ENCODE measurements around the gene CDH6. TPM values are rescaled to one million over a fixed set of nuclear protein-coding genes. Genes with fewer than 3 reads are reported as not detected.

CDH6 gene
- total RNA-seq, 4 donors from 2014 or later: 0.13 to 2.5 (median 0.82) TPM

DNA sequence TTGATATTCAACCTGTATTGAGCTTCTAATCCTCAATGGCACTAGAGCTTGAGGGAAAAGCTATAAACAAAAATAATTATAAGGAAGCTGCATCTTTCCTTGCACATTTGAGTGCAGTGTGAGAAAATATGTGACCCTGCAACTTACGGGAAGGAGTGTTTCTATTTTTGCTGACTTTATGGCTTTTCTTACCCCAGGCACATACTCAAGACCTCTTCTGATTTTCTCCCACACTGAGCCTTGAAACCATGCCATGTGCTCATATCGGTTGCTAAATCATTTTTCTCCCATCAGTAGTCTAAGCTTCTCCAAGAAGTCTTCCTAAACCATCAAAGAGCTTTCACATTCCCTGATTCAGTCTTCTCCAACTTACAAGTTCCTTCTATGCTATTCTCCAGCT lies 91.5 kb downstream of the CDH6 start:
- 28 to 29% methylated on average over 2 of the region's 2 CpGs for WGBS, 2 donors
- TF ChIP-seq POLR2A (IDR thresholded peaks at IDR 0.05): no peak
- intact Hi-C loops (cut with DNase I; ENCODE audit: low total_unique reads): no loop called here
- no peak overlapping the region for H3K4me3 ChIP-seq (ENCODE audit: low read depth, poor library complexity, severe bottlenecking)
- DNase-seq (ENCODE audit: low spot score in 2 of 2): no peak

DNA sequence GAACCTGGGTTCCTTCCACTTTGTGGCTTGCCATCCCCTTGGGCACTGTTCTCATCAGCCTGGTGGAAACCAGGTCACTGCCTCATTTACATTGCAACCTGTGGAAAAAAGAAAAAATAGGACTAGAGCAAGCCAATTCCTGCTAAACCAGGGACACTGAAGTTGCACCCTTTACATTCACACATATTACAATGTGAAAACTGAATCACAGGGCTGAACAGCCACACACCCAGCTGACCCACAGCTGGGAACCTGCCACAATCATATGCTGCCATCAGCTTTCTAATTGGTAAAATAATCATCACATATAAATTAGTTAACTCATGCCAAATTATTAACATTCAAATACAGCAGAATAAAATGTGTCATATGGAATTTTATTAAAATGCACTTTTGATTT lies 94.5 kb downstream of the CDH6 start:
- H3K4me3 ChIP-seq (ENCODE audit: low read depth, poor library complexity, severe bottlenecking): no peak overlapping the region
- no peak for TF ChIP-seq POLR2A (IDR thresholded peaks at IDR 0.05)
- TF ChIP-seq, protein P1, sequence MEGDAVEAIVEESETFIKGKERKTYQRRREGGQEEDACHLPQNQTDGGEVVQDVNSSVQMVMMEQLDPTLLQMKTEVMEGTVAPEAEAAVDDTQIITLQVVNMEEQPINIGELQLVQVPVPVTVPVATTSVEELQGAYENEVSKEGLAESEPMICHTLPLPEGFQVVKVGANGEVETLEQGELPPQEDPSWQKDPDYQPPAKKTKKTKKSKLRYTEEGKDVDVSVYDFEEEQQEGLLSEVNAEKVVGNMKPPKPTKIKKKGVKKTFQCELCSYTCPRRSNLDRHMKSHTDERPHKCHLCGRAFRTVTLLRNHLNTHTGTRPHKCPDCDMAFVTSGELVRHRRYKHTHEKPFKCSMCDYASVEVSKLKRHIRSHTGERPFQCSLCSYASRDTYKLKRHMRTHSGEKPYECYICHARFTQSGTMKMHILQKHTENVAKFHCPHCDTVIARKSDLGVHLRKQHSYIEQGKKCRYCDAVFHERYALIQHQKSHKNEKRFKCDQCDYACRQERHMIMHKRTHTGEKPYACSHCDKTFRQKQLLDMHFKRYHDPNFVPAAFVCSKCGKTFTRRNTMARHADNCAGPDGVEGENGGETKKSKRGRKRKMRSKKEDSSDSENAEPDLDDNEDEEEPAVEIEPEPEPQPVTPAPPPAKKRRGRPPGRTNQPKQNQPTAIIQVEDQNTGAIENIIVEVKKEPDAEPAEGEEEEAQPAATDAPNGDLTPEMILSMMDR (IDR thresholded peaks at IDR 0.05): no peak
- intact Hi-C loops (cut with DNase I; ENCODE audit: low total_unique reads): no loop called here
- no peak for DNase-seq (ENCODE audit: low spot score in 2 of 2)

DNA sequence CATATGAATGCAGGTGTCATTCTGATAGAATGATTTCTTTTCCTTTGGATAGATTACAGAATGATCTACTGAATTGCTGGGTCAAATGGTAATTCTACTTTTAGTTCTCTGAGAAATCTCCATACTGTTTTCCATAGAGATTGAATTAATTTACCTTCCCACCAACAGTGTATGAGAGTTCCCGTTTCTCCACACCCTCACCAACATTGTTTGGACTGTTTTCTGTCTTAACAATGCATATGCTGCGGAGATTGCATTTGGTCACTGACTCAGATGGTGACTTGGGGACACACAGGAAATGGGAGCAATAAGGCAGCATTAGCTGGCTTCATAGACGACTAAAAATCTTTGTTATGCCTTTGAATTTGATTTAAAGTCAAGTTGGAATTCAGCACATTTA lies 95.9 kb downstream of the CDH6 start:
- intact Hi-C loops (cut with DNase I; ENCODE audit: low total_unique reads): no loop called here
- no peak for TF ChIP-seq POLR2A (IDR thresholded peaks at IDR 0.05)
- TF ChIP-seq, protein P1 (IDR thresholded peaks at IDR 0.05): no peak
- WGBS, 2 donors: 45 to 64% methylated on average over 3 of the region's 3 CpGs
- DNase-seq (ENCODE audit: low spot score in 2 of 2): no peak
- no peak overlapping the region for H3K4me3 ChIP-seq (ENCODE audit: low read depth, poor library complexity, severe bottlenecking)

DNA sequence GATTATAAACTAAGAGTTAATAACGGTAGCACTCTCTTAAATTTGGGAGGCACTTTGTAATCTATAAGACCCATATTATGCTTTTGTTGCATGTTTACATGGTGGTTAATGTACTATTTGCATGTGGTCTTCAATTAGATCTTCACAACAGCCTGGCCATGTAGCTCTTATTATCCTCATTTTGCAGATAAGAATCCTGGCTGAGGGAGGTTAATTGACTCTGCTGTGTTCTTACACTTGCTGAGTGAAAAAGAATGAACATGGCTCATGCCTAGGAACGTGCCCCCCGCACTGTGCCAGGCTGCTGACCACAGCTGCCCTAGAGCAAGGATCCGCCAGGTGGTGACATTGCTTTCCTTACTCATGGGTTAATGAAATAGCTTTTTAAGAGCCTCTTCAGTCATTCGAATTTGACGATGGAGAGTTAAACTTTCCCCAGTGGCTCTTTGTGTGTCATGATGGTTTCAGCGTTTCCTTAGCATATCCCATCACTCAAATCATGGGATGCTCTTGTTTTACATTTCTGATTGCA lies 97.9 kb downstream of the CDH6 start:
- WGBS, 2 donors: 76% methylated on average over 7 of the region's 7 CpGs
- H3K4me3 ChIP-seq (ENCODE audit: low read depth, poor library complexity, severe bottlenecking): no peak overlapping the region
- intact Hi-C loops (cut with DNase I; ENCODE audit: low total_unique reads): no loop called here
- DNase-seq (ENCODE audit: low spot score in 2 of 2): no peak
- TF ChIP-seq POLR2A (IDR thresholded peaks at IDR 0.05): no peak
- TF ChIP-seq, protein P1 (IDR thresholded peaks at IDR 0.05): no peak

DNA sequence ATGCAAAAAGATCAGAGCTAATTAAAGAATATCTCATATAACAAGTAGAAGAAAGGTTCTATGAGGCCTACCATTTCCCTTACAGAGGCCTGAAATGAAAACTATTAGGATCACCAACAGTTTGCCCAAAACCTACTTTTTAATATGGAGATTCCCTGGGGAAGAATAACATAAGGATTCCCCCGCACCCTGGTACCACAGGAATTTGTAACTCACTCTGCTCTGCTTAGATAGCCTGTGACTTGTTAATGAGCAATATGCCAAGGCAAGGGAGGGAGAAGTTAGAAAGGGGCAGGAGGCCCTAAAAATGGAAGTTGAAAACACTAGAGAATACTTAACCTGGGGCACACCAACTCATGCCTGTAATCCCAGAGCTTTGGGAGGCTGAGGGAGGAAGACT lies 107.0 kb downstream of the CDH6 start:
- no peak for DNase-seq (ENCODE audit: low spot score in 2 of 2)
- TF ChIP-seq POLR2A (IDR thresholded peaks at IDR 0.05): no peak
- TF ChIP-seq, protein P1 (IDR thresholded peaks at IDR 0.05): no peak
- H3K4me3 ChIP-seq (ENCODE audit: low read depth, poor library complexity, severe bottlenecking): no peak overlapping the region
- intact Hi-C loops (cut with DNase I; ENCODE audit: low total_unique reads): no loop called here
- WGBS, 2 donors: 74 to 88% methylated on average over 1 of the region's 1 CpG

DNA sequence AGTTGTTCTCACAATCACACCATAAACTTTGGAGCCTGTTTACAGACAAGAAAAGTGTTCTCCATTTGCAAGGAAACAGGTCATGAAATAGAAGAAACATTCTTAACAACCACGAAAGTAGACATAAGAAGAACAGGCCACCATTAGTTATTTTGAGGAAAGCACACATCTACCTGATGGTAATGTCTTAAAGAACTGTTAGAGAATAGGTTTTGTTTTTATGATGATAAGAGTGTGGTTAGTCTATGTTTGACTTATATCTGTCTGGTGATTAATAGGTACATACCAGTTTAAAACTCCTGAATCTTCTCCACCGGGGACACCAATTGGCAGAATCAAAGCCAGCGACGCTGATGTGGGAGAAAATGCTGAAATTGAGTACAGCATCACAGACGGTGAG lies 108.3 kb downstream of the CDH6 start:
- 73 to 80% methylated on average over 5 of the region's 5 CpGs for WGBS, 2 donors
- DNase-seq (ENCODE audit: low spot score in 2 of 2): no peak
- no peak overlapping the region for H3K4me3 ChIP-seq (ENCODE audit: low read depth, poor library complexity, severe bottlenecking)
- intact Hi-C loops (cut with DNase I; ENCODE audit: low total_unique reads): no loop called here
- TF ChIP-seq, protein P1 (IDR thresholded peaks at IDR 0.05): no peak

Measured in lower leg skin (tissue), 4 donors.